SK-N-SH (cell line): Measurements from ENCODE around the gene SLC1A2. TPM values are rescaled to one million over a fixed set of nuclear protein-coding genes. Genes with fewer than 3 reads are reported as not detected.

Experiments used
- CTCF ChIA-PET: fragments of 300-600, 350-600 bp; formaldehyde crosslinking; extraction: SDS; loops from one replicate; lab custom pipeline; 2021; lab: Yijun Ruan, JAX
- POLR2A ChIA-PET: fragments of 350-600 bp; sonication (Branson Sonifier 250); formaldehyde crosslinking; extraction: SDS; loops from one replicate; lab custom pipeline; 2020; ENCODE audit warnings: antibody characterized with exemption, inconsistent platforms; lab: Yijun Ruan, JAX
- DNase-seq: peaks from one replicate; pipeline ENCODE4 v3.0.0; 2012
- H2AFZ ChIP-seq: fragments of 200-600 bp; sonication (generic); 2 replicates; pipeline ENCODE4 v1.8.1; 2016; ENCODE audit warnings: antibody characterized with exemption, mild to moderate bottlenecking, low read depth
- H3F3A ChIP-seq: fragments of 200-600 bp; sonication (generic); replicated peaks from 2 replicates; pipeline ENCODE3; 2016; ENCODE audit warnings: antibody characterized with exemption, mild to moderate bottlenecking; ENCODE audit not compliant: insufficient read depth
- H3K27ac ChIP-seq, 2 experiments: fragments of 200-500 bp in 1 of 2; fragments of 200-600 bp in 1 of 2; sonication (Bioruptor generic) in 1 of 2; sonication (generic), shearing (Covaris generic) in 1 of 2; 2 replicates each; pipeline versions ENCODE4 v1.5.1 to v1.6.1; 2014 to 2016; ENCODE audit warnings: low read depth in 2 of 2, inconsistent platforms in 1 of 2, low read length in 1 of 2, mild to moderate bottlenecking in 1 of 2, mixed read lengths in 1 of 2
- H3K27me3 ChIP-seq: fragments of 200-600 bp; sonication (generic), shearing (Covaris generic); 2 replicates; pipeline ENCODE4 v1.6.1; 2016; ENCODE audit warnings: mixed run types; ENCODE audit not compliant: insufficient read depth
- H3K36me3 ChIP-seq, 2 experiments: fragments of 200-500 bp in 1 of 2; fragments of 200-600 bp in 1 of 2; sonication (Bioruptor generic) in 1 of 2; sonication (generic) in 1 of 2; replicated peaks in 1 of 2; 2 replicates each; pipeline versions ENCODE3 to v1.5.1; 2014 to 2016; ENCODE audit warnings: low read length in 1 of 2, mild to moderate bottlenecking in 1 of 2; ENCODE audit not compliant: insufficient read depth in 2 of 2, control insufficient read depth in 1 of 2
- H3K4me1 ChIP-seq, 2 experiments: fragments of 200-500 bp in 1 of 2; fragments of 200-600 bp in 1 of 2; sonication (Bioruptor generic) in 1 of 2; sonication (generic), shearing (Covaris generic) in 1 of 2; 2 replicates each; pipeline versions ENCODE4 v1.5.1 to v1.6.1; 2014 to 2016; ENCODE audit warnings: low read depth in 1 of 2, low read length in 1 of 2, mixed run types in 1 of 2; ENCODE audit not compliant: insufficient read depth in 2 of 2, control insufficient read depth in 1 of 2
- H3K4me2 ChIP-seq: fragments of 200-600 bp; sonication (generic), shearing (Covaris generic); 2 replicates; pipeline ENCODE4 v1.6.1; 2017; ENCODE audit warnings: mixed run types
- H3K4me3 ChIP-seq, 2 experiments: fragments of 200-500 bp in 1 of 2; fragments of 200-600 bp in 1 of 2; sonication (Bioruptor generic) in 1 of 2; sonication (generic), shearing (Covaris generic) in 1 of 2; 2 replicates each; pipeline versions ENCODE4 v1.5.1 to v1.8.1; 2014 to 2016; ENCODE audit warnings: low read depth in 2 of 2, inconsistent platforms in 1 of 2, low read length in 1 of 2, mild to moderate bottlenecking in 1 of 2, mixed read lengths in 1 of 2, moderate library complexity in 1 of 2
- H3K79me2 ChIP-seq: fragments of 200-600 bp; sonication (generic); 2 replicates; pipeline ENCODE4 v1.8.1; 2017; ENCODE audit warnings: mild to moderate bottlenecking; ENCODE audit not compliant: insufficient read depth
- H3K9ac ChIP-seq: fragments of 200-600 bp; sonication (generic); 2 replicates; pipeline ENCODE4 v1.6.1; 2017; ENCODE audit warnings: mixed run types
- H3K9me2 ChIP-seq: fragments of 200-600 bp; sonication (generic); 2 replicates; pipeline ENCODE4 v1.6.1; 2017; ENCODE audit warnings: mixed run types
- H3K9me3 ChIP-seq: fragments of 200-600 bp; sonication (generic); 2 replicates; pipeline ENCODE4 v1.6.1; 2017; ENCODE audit warnings: mixed run types, mild to moderate bottlenecking, moderate library complexity
- H4K20me1 ChIP-seq: fragments of 200-600 bp; sonication (generic); 2 replicates; pipeline ENCODE4 v1.6.1; 2017; ENCODE audit warnings: mild to moderate bottlenecking, mixed run types; ENCODE audit not compliant: insufficient read depth
- CHD2 ChIP-seq: fragments of 150-350 bp; IDR thresholded peaks from 2 replicates; pipeline ENCODE4 v1.6.1; 2018; ENCODE audit warnings: low read length; ENCODE audit not compliant: partially characterized antibody
- CTCF ChIP-seq: fragments of 200-600 bp; sonication (generic); IDR thresholded peaks from 2 replicates; pipeline ENCODE4 v1.6.1; 2017; ENCODE audit warnings: antibody characterized with exemption, mild to moderate bottlenecking, moderate library complexity
- FOXM1 ChIP-seq: IDR thresholded peaks from 2 replicates; pipeline ENCODE4 v1.4.0; 2012; ENCODE audit warnings: low read depth, mild to moderate bottlenecking
- GATA2 ChIP-seq: sonication (generic); formaldehyde crosslinking; IDR thresholded peaks from 2 replicates; pipeline ENCODE4 v1.5.0; 2020; ENCODE audit warnings: mild to moderate bottlenecking, missing genetic modification reagents
- JUND ChIP-seq: IDR thresholded peaks from 2 replicates; pipeline ENCODE4 v1.4.0; 2012
- MEF2A ChIP-seq: IDR thresholded peaks from 2 replicates; pipeline ENCODE4 v1.4.0; 2012; ENCODE audit warnings: low read depth, borderline replicate concordance
- NFIC ChIP-seq: IDR thresholded peaks from 2 replicates; pipeline ENCODE4 v1.4.0; 2012; ENCODE audit warnings: borderline replicate concordance
- NRF1 ChIP-seq: IDR thresholded peaks from 2 replicates; pipeline ENCODE4 v1.6.1; 2012; ENCODE audit warnings: low read depth, mild to moderate bottlenecking, low read length
- PBX3 ChIP-seq: IDR thresholded peaks from 2 replicates; pipeline ENCODE4; 2012
- REST ChIP-seq: IDR thresholded peaks from 2 replicates; pipeline ENCODE4 v1.6.1; 2012; ENCODE audit warnings: mild to moderate bottlenecking, low read depth, low read length, moderate library complexity
- RFX5 ChIP-seq: IDR thresholded peaks from 2 replicates; pipeline ENCODE4 v1.6.1; 2012; ENCODE audit warnings: mild to moderate bottlenecking, improper control_type of control experiment, low read length
- TCF12 ChIP-seq: IDR thresholded peaks from 2 replicates; pipeline ENCODE4 v1.4.0; 2012
- USF1 ChIP-seq: IDR thresholded peaks from 2 replicates; pipeline ENCODE4 v1.4.0; 2012; ENCODE audit warnings: low read depth, borderline replicate concordance
- USF2 ChIP-seq: fragments of 150-350 bp; IDR thresholded peaks from 2 replicates; pipeline ENCODE4 v1.6.1; 2017; ENCODE audit warnings: antibody characterized with exemption, low read length, low read depth, borderline replicate concordance
- YY1 ChIP-seq: IDR thresholded peaks from 2 replicates; pipeline ENCODE4 v1.4.0; 2012; ENCODE audit warnings: low read depth, mild to moderate bottlenecking
- WGBS: methylation state at CpG from one replicate; pipeline ENCODE4 v1.1.6; 2017; ENCODE audit warnings: low lambda C conversion rate; 5-methylcytosine and 5-hydroxymethylcytosine counted together
- polyA plus RNA-seq, 3 experiments: library from polyadenylated mRNA; depleted of rRNA; stranded (reverse); fragments of >200 nt; gene quantifications; 2 replicates each; pipeline ENCODE4 v1.2.3, GENCODE V29; 2012

The SLC1A2 gene
- polyA plus RNA-seq, 1 of the 3 experiments (the other 2 are of a cell fraction): under 0.01 TPM

GRCh38 chr11:35323076-35323868 lies 96.1 kb downstream of the SLC1A2 start:
- Histone ChIP-seq H3K9me3 (no peaks in the 10 kb centered on the region), H4K20me1 (no peaks in the 10 kb centered on the region), H3K4me1 (peaks cover 2 to 10% of the 10 kb centered on the region in 2 experiments; a peak in 2 of 4 replicates), H3K36me3 (no peaks in the 10 kb centered on the region), H3K9ac (no peak overlapping the region), H3K79me2 (no peaks in the 10 kb centered on the region), H2AFZ (no peak overlapping the region), H3K27ac (no peak overlapping the region), H3F3A (peaks cover 4% of the 10 kb centered on the region), H3K9me2 (no peaks in the 10 kb centered on the region), H3K4me2 (no peak overlapping the region), H3K27me3 (no peaks in the 10 kb centered on the region), H3K4me3 (no peak overlapping the region)
- no peak for DNase-seq
- no peak for TF ChIP-seq PBX3
- no peak for TF ChIP-seq NRF1
- peak; percentile 40; the same call in 1 of the 2 replicates for TF ChIP-seq TCF12
- no peak for TF ChIP-seq USF1
- TF ChIP-seq MEF2A: no peak
- no peak for TF ChIP-seq RFX5
- POLR2A ChIA-PET: no interaction called here
- CTCF ChIA-PET: interaction anchor here (2.7 kb wide), 1 partner anchor 17 kb away, joined by 13 read pairs; no protein-coding TSS in a partner anchor
- WGBS: 72% methylated on average over 9 of the region's 9 CpGs

GRCh38 chr11:35322318-35322979 lies 96.9 kb downstream of the SLC1A2 start:
- Histone ChIP-seq H3K36me3 (no peaks in the 10 kb centered on the region), H3K4me2 (no peak overlapping the region), H3F3A (peaks cover 4% of the 10 kb centered on the region), H3K9ac (no peak overlapping the region), H3K9me3 (no peaks in the 10 kb centered on the region), H2AFZ (no peak overlapping the region), H3K4me1 (peaks cover 2 to 10% of the 10 kb centered on the region in 2 experiments; a peak in 2 of 4 replicates), H3K4me3 (no peak overlapping the region), H3K79me2 (no peaks in the 10 kb centered on the region), H4K20me1 (no peaks in the 10 kb centered on the region), H3K27ac (no peak overlapping the region), H3K27me3 (no peaks in the 10 kb centered on the region), H3K9me2 (no peaks in the 10 kb centered on the region)
- 56% methylated on average over 3 of the region's 3 CpGs for WGBS
- ChIA-PET CTCF (interaction anchor here (2.7 kb wide), 1 partner anchor 17 kb away, joined by 13 read pairs; no protein-coding TSS in a partner anchor), POLR2A (no interaction called here)
- DNase-seq: no peak
- TF ChIP-seq REST: no peak
- no peak for TF ChIP-seq YY1
- TF ChIP-seq PBX3: no peak
- no peak for TF ChIP-seq GATA2 (CRISPR knock-in tag)
- TF ChIP-seq CTCF: no peak
- TF ChIP-seq JUND: no peak
- no peak for TF ChIP-seq RFX5
- no peak for TF ChIP-seq FOXM1
- TF ChIP-seq USF2: no peak
- no peak for TF ChIP-seq CHD2
- no peak for TF ChIP-seq NFIC
